Sciatic nerve (tissue), 2 donors: ENCODE data around the gene FAM156A. TPM values are rescaled to one million over a fixed set of nuclear protein-coding genes. Genes with fewer than 3 reads are reported as not detected.
"Not testable (repeated sequence)": the region's sequence is repeated elsewhere in the genome, so short reads cannot be mapped to it uniquely, and the experiment has no call there.

Experiments
- ATAC-seq: fragments of 200-7000 bp; cut with Tn5 transposase; one replicate; pipeline ENCODE4 v1.9.1; 2020; ENCODE audit warnings: mild to moderate bottlenecking, moderate library complexity
- DNase-seq: peaks from one replicate; pipeline ENCODE4 v3.0.0-alpha.2; 2020; ENCODE audit warnings: low spot score
- intact Hi-C: fragments of 100-400 bp; cut with DNase I; formaldehyde crosslinking; loops from one replicate; pipeline ENCODE4 v1.14.2; 2022
- total RNA-seq: library from RNA; stranded (reverse); fragmentation: NEBNext Ultra II Directional; extraction: Animal tissue kit (Norgen Biotek cat#: 25700); gene quantifications from one replicate; pipeline ENCODE4 v1.2.1, GENCODE V29; 2021
- donor health status: DM: no; HTN: no; CAD: no.
- donor health status: DM: no; HTN: no; CAD: no.

FAM156A gene, protein sequence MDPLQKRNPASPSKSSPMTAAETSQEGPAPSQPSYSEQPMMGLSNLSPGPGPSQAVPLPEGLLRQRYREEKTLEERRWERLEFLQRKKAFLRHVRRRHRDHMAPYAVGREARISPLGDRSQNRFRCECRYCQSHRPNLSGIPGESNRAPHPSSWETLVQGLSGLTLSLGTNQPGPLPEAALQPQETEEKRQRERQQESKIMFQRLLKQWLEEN
- total RNA-seq, result 30.1 TPM

DNA sequence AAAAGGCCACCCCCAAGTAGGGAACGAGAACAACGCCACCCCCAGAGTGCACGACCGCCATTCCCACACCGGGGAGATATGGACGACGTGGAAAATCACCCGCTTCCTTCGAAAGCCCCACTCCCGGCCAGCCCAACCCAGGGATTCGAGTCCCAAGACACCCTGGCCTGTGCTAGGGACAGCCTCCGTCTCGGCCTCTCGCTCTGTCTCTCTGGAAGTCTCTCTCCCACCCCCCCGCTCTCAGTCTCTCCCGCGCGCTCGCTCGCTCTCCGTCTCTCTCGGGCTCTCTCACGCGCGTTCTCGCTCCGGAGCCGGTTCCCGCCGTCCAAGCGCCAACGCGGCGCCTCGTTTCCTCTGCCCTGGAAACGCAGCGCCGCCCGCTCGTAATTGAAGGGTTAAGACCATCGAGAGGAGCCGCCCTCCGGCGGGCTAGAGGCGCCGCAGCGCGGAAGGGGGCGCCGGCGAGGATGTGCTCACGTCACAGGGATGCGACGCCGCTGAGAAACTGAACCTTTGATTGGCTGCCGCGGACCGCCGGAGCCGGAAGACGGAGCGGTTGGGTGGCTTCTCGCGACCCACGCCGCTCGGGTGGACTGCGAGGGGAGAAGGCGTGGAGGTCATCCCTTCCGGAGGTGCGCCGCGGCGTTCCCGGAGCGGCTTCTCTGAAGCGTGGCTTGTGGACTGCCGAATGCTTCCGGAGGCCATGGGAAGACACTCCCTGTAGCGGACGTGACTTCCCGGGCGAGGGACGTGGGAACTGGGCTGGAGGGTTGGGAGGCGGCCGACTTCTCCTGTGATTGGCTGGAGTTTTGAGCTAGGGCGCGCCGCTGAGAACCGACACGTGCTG lies at the start of gene FAM156A:
FAM156A (minus strand) TSS at position 406 of the 847 bp plus-strand sequence. CDS start 9,930 bp downstream, outside the sequence.
- intact Hi-C loops, DNase-seq: not testable (repeated sequence)
- peak; percentile 96 for ATAC-seq

DNA sequence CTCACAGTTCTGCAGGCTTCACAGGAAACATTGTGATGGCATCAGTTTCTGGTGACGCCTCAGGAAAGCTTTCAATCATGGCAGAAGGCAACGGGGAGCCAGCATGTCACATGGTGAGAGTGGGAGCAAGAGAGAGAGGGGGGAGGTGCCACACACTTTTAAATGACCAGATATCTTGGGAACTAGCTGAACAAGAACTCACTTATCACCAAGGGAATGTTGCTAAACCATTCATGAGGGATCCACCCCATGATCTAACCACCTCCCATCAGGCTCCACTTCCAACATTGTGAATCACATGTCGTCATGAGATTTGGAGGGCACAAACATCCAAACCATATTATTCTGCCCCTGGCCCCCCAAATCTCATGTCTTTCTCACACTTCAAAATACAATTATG lies 47.0 kb upstream of the FAM156A start:
- no peak for ATAC-seq
- intact Hi-C loops, result no loop called here

DNA sequence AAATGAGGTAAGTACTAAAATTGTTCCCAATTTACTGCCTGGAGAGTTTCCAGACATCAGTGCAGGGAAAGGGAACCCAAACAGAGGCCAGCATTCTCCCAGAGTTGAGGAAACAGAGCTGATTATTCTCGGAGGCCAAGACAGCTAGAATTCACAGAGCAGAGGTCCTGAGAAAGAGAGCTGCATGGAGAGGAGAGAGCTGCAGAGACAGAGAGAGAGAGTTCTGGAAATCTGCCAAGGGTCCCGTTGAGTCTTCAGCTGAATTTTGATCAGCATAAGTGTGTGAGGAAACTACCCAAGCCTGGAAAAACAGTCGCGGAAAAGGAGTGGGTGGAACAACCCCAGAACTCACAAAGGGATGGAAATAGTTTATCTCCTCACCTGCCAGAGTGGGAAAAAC lies 46.5 kb upstream of the FAM156A start:
- DNase-seq (no peak), ATAC-seq (no peak)
- intact Hi-C loops, result no loop called here

More for the DNA sequence above, 47.0 kb upstream of the FAM156A start:
- no peak for DNase-seq

- ATAC-seq (no peak), DNase-seq (no peak)
- intact Hi-C loops, result no loop called here
Measured at GRCh38 chrX:53004038-53004437, 45.7 kb upstream of the FAM156A start.

DNA sequence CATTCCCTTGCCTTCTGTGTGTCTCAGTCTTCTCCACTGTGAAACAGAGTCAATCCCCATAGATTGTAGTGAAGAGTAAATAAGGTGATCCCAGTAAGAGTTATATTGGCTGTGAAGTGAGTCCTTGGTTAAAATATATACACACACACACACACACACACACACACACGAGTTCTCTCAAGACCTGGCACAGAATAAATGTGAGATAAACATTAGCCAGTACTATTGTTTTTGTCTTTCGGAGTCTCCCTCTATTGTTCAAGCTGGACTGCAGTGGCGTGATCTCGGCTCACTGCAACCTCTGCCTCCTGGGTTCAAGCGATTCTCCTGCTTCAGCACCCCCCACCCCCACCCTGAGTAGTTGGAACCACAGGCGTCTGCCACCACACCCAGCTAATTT lies 44.8 kb upstream of the FAM156A start:
- DNase-seq (no peak), ATAC-seq (no peak)
- intact Hi-C loops, result no loop called here

DNA sequence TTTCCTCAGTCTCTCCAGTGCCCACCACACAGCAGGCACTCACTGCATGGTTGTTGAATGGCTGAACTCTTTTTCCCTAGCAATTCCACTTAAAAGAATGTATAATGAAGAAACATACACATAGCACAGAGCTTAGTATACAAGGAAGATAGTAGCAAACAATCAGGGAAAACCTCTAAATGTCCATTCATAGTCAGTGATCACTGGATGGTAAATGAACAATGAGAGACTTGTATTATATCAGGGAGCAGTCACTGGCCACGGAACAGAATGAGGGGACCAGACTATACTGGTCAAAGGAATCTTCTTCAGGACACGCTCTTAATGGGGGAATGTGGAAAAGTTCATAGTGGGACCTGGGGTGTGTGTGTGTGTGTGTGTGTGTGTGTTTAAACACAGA lies 43.6 kb upstream of the FAM156A start:
- no peak for ATAC-seq
- intact Hi-C loops, result no loop called here
- no peak for DNase-seq

GRCh38 chrX:53000447-53001135 lies 42.3 kb upstream of the FAM156A start:
- intact Hi-C loops, result no loop called here
- ATAC-seq, result no peak
- DNase-seq, result no peak

GRCh38 chrX:52995987-52996331 lies 37.6 kb upstream of the FAM156A start:
- no peak for ATAC-seq
- intact Hi-C loops, result loop anchor here (5.0 kb wide), 1 partner anchor 56 kb away; no protein-coding TSS in a partner anchor
- DNase-seq, result no peak

GRCh38 chrX:52995135-52995986 lies 37.0 kb upstream of the FAM156A start:
- ATAC-seq (peak; percentile 99), DNase-seq (peak; percentile 94)
- intact Hi-C loops, result loop anchor here (5.0 kb wide), 1 partner anchor 57 kb away; no protein-coding TSS in a partner anchor

DNA sequence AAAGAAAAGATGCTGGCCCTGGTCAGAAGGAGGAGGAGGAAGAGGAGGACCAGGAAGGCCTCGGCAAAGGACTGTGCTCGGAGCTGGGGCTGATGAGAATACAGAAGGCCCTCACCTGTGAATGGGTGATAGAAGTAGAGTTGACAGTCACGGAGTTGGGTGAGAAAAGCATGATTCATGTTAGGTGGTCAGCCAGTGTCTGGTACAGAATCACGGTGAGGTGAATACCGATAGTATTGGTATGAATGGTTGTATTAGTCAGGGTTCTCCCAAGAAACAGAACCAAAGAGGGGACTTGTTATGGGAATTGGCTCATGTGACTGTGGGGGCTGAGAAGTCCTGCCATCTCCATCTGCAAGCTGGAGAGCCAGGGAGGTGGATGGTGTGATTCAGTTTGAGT lies 32.5 kb upstream of the FAM156A start:
- ATAC-seq, result no peak
- intact Hi-C loops, result no loop called here
- DNase-seq, result no peak

DNA sequence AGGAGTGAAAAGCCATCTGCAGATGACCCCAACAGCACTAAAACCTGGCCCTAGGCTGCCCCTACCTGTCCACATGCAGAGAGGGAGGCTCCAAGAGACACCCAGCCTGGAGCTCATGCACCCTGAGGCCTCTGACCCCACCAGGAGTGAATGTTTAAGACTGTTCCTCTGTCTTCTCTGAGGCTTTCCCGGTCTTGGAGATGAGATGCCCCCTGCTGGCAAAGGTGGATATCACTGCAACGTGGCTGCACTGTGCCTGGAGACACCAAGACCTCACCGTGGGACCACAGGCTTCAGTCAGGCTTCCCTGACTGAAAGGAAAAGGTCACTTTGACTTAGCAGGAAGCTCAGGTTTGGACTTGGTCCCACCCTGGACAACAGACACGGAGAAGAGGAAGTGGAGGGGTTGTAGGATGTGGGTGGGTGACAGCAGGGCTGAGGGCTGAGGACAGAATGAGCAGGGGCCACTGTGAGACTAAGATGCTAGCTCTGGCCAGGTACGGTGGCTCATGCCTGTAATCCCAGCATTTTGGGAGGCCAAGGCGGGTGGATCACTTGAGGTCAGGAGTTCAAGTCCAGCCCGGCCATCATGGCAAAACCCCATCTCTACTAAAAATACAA lies 31.8 kb upstream of the FAM156A start:
- ATAC-seq, result peak; percentile 81
- peak; percentile 68 for DNase-seq
- intact Hi-C loops, result not testable (repeated sequence)

DNA sequence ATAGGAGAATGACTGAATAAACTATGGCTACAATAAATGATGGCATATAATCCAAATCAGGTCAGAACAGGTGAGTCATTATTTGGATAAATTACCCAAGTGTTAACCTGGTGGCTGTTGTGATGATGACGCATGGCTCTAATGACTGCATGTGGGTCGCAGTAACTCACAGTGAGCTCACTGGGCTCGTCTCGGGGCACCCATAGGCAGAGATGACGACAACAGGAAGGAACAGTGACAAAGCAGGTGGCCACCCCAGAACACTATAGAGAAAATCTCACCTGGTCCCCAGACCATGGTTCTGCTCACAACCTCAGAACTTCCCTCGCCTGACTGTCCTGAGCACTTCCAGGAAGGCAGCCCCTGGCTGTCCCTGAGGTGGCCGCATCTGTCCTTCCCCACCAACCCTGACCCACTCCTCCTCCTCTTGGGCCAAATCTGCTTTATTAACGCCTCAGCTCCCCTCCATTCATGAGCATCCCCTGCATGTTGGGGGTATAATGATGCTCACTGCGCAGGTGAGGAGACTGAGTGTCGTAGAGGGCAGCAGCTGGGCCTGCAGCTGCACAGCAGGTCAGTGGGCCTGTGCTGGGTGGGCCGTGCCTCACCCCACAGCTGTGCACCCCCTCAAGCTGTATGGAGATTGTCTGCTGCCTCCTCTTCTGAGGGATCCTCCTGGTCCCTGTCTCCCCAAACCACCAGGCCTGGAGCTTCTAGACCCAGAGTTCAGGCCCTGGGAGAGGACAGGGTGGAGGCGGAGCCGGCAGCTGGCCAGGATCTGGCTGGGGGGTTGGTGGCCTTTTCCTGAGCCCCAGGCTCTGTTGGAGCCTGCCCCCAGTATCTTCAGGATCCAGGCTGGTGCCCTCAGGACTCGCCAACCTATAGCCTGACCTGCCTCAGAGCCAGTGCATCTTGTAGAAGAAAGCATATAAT lies 30.9 kb upstream of the FAM156A start:
- DNase-seq (no peak), ATAC-seq (no peak)
- intact Hi-C loops, result no loop called here

- intact Hi-C loops, result no loop called here
- ATAC-seq (peak; percentile 15), DNase-seq (no peak)
Measured at GRCh38 chrX:52983321-52984000, 25.1 kb upstream of the FAM156A start.

GRCh38 chrX:52979993-52980392 lies 21.7 kb upstream of the FAM156A start:
- intact Hi-C loops, result no loop called here
- ATAC-seq, result no peak
- DNase-seq, result no peak

DNA sequence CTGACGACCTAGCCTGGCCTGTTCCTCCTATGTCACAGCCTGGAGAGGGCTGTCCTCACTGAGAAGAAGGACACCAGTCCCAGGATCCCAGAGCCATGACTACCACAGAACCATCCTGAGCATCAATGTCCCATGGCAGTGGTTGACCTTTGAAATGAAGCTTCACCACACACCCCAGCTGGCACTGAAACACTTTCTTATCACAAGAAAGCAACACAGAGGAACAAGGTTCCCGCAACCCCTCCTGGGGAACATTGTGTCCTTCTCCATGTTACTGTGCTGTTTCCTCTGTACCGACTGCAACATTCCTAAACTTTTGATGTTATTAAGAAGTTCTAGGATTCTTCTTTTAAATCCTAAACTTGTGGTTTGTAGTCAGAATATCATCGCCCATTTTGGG lies 21.2 kb upstream of the FAM156A start:
- ATAC-seq (peak; percentile 46), DNase-seq (no peak)
- intact Hi-C loops, result no loop called here

DNA sequence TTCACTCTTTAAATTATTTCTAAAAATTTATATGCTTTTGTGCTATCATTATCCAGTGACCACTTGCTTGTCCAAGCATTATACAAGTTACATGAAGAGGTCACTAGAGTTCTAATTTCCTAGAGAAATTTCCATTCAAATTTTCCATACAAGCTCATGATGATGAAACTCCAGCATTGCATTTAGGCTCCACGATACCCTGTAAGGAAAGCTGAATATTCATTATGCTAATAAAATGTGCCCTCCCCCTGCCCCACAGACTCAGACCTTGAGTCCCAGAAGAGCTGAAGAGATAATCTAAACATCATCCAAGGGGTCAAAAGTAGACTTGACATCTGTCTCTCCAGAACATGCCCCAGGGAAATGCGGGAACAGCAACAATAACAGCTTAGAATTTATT lies 19.6 kb upstream of the FAM156A start:
- intact Hi-C loops, result no loop called here
- no peak for DNase-seq
- ATAC-seq, result no peak

GRCh38 chrX:52975576-52975975 lies 17.3 kb upstream of the FAM156A start:
- DNase-seq, ATAC-seq, intact Hi-C loops: not testable (repeated sequence)
